GM10847 (cell line): ENCODE results near the gene STK24.

Source experiments
- POLR2A ChIP-seq: IDR thresholded peaks from 2 replicates; pipeline ENCODE4 v1.6.1; 2011; ENCODE audit not compliant: insufficient read length; ENCODE audit errors: extremely low read depth

Gene STK24

DNA sequence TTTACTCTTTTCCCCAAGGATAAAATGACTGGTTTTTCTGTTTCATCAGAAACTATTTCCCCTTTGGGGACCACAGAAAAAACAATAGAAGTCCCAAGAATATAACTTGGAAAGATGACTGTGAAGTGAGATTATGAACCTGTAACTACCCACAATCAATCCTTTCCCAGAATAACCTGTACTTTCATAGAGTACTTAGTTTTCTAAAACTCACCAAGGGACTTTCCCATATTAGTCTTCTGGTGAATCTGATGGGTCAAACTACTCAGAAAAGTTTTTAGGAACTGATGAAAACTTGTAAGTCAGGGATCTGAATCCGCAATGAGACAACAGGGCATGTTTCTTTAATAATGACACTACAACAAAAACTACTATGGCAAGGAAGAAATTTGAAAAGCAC lies 62.6 kb downstream of the STK24 start:
- no peak for TF ChIP-seq POLR2A

DNA sequence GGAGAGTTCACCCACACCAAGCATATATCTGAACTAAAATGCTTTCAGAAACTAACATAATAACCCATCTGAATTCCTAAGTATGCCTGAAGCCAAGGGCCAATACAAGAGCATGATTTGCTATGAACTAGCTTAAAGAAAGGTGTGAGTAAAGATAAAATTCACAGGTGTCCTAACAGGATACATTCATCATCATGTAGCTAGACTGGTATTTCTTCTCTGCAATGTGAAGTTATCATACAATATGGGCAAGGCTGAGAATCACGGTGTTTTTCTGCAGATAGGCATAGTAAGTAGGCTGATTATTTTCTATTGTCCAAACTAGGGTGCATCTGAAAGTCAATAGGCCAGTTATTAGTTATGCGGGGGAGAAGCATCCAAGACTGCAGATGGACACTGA lies 63.1 kb downstream of the STK24 start:
- TF ChIP-seq POLR2A, result no peak

DNA sequence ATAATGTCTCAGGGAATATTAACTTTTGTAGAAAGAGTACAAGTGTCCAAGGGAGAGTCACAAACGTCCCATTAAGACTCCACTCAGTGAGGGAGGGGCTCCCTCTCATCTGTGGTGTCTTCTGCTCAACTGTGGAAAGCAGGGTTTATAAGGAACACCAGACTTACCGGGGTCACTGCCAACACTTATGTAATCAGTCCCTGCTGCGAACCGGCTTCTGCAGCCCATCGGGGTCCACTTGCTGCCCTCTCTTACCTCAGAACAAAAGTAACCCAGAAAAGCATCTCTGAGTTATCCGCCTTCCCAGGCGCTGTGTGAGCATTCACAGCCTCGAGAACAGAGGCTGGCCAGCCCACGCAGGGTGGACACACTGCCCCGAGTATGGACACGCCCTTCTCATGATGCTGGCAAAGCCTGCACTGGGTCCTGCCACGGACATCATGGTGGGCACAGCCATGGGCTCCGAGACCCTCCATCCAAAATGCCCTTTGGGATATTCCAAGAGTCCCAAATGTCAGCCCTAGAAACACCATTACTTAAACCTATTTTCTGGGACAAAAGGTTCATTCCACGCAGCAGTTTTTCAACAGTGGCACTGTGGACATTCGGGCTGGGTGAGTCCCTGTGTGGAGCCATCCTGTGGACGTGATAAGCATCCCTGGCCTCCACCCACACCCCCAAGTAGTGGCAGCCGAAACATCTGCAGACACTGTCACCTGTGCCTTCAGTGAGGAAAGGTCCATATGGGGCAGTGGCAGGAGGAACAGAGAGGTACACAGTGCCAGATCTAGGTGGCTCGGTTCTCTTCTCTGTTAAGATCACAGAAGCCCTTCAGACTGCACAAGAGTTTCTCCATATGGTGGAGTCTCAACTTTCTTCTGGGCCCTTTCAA lies 63.9 kb downstream of the STK24 start:
- no peak for TF ChIP-seq POLR2A

DNA sequence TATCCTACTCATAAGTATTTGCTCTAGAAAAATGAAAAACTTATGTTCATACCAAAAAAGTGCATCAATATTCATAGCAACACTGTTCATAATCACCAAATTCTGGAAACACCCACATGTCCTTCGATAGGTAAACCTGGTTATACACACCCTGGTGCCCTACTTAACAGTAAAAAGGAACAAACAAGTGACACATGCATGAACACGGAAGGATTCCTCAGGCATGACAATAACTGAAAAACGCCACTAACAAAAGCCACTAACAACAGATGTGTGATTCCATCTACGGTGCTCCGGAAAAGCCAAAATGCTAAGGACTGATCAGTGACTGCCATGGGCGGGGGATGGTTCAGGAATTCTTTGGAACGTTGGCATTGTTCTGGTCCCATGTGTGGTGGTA lies 65.5 kb downstream of the STK24 start:
- no peak for TF ChIP-seq POLR2A

DNA sequence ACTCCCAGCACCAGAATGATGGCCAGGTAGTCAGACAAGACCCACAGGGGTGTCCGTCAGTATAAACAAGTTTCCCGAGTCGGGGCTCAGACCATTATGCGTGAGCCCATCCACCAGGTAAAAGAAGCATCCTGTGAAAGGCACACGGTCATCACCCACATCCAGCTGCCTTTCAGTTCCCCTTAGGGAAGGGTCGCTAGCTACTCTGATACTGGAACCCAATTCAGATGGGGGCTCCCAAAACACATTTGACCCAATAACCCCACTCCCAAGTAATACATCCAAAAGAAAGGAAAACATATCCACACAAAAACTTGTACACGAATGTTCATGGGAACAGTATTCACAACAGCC lies 66.8 kb downstream of the STK24 start:
- no peak for TF ChIP-seq POLR2A

DNA sequence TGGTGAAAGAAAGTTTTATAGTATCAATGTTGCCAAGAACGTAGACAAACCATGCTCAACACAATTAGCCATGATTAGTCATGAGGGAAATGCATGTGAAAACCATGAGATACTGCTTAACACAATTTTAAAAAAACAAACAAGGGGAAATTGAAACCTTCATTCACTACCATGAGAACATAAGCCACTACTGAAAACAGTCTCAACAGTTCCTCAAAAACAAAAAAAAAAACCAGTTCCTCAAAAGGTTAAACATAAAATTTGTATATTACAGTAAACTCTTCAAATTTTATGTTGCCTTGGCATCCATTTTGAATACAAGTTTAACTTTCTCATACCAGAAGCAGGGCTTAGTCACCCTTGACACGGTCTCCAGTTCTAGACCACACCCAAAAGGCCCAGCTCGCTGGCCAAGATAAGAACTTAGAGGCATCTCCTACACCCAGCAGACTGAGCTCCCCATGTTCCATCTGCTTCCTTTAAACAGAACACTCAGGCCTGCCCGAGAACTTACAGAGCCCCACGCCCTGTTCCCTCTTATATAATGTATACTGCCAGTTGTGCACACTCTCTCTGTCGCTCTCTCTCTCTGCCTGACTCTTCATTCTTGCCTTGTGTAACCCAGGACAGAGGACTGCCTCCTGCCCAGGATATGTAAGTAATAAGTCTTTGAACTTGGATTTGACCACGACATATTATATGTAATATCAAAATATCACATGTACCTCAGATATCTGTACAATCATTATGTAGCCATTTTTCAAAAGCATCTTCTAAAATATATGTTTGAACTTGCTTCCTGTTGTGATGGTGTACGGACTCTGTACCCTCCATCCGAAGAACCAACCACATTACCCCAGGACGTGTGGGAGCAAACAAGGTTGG lies 67.4 kb downstream of the STK24 start:
- TF ChIP-seq POLR2A, result no peak

DNA sequence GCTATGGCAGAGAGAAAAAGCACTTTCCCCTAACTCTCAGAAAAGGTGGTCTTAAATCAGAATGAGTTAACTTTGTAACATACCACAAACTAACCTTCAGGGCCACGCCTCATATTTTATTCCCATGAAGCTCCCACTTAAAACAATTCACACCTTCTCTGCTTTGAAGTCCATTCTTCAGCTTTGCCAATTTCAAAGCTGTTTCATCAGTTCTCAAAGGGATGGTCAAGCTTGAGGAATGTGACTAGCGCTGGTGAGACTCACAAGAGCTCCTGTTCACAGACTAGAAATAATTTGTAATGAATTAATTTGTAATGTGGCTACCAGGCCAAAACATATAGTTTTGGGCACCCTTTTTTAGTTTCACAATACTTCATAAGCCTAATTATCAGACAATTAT lies 68.2 kb downstream of the STK24 start:
- TF ChIP-seq POLR2A, result no peak

DNA sequence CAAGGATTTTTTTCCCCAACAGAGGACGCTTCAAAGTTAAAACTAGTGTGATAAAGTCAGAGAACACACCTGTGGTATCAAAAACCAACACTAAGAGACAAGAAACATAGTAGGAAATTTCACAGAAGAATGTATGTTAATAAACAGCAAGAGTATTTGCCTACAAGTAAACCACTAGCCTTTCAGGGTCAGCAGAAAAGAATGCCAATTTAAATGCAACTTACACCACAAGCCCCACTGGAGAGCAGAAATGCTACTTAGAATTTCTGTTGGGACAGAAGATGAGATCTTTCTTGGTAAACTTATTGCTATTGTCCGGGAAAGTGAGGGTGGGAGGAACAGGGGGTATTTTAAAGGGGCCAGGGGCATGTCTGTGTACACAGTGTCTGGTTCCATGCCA lies 68.6 kb downstream of the STK24 start:
- no peak for TF ChIP-seq POLR2A

DNA sequence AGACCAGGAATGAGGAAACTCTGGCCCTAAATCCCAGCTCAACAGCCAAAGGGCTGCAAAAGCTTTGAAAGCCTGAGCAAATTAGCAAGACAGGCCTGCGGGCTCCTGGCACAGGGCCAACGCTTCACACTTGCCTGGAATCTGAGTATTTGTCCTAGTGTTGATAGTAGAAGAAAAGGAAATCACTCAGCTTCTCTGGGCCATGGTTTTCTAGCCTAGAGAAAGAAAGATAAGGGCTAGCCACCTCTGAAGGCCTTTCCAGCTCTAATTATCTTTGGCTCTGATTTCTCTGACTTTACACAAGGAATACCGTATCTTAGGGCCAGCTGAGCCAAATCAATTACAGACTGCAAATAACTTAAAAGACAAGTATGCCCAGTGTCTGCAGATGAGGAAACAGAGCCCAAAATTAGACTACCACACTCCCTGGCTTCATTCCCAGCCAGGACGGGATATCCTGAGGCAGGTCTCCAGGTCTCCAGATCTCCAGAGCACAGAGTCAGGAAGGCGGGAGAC lies 69.6 kb downstream of the STK24 start:
- no peak for TF ChIP-seq POLR2A

DNA sequence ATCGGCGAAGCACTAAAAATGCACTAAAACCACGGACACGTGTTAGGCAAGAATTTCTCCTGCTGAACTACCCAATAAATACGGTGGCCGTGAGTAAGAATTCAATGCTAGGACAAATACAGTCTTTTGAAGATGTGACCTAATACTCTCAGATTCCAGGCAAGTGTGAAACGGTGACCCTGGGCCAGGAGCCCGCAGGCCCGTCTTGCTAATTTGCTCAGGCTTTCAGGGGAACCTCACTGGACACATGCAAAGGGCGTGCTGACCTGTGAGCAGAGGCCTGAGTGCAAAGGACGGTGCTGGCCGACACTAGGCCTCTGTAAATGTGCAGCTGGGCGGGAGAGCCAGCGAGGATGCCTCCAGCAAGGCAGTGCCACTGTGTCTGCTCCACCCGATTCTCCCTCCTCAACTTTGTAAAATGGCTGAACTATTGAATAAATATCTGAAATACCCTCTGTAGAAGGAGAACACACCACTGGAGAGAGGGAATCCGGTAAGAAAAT lies 70.1 kb downstream of the STK24 start:
- no peak for TF ChIP-seq POLR2A

DNA sequence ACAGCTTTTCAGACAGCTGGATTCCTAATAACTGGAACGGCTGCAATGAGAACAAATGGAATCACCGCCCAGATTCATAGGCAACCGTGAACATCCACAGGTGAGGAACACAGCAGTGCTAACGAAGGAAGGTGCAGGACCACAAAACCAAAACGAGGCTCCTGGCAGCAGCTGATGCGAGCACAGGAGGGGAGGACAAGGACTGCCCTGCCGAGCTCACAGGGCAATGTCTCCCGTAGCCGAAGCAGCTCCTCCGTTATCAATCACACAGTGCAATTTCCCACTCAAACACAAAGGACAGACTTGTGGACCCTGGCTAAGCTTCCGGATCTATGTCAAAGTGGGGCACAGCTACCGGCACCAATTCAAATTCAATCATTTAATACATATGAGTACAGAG lies 70.6 kb downstream of the STK24 start:
- no peak for TF ChIP-seq POLR2A

DNA sequence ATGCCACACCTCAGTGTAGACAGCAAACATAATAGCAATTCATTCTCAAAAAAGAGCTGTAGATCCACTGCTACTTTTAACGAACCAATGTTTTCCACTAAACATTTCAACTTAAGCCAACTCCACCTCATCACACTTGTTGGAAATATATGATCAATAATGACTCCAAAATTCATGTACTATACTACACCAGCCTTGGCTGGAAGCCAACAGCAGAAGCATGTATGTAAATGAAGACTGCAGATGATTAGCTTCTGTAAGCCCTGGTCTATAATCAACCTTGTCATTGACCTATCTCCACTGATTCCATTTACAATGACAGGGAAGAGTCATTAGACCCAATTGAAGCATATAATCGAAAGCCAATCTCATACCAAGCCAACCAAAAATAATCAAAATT lies 71.7 kb downstream of the STK24 start:
- no peak for TF ChIP-seq POLR2A

DNA sequence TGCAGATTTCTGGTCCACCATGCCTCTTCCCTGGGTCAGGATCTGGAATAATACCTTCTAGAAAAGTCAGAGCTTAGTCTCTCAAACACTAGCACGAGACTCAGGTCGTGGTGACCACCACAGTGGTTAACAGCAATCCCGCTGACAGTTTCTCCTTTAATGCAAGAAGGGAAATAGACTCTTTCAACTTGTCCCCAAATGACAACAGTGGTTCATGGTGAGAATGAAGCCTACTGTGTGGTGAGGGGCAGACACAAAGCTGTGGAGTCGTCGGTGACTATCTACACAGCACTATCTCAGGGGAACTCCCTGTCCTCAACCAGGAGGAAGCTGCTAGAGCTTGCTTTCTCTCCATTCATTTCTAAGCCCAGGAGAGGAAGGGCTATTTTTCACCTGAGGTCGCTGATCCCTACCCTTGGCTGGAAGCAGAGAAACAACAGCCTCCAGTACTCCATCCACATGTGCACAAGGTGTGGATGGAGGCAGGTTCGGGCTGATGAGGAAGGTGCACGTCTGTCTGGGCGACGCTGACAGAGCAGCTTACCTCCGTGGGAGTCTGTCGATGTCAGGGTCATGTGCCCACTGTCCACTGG lies 72.4 kb downstream of the STK24 start:
- no peak for TF ChIP-seq POLR2A

DNA sequence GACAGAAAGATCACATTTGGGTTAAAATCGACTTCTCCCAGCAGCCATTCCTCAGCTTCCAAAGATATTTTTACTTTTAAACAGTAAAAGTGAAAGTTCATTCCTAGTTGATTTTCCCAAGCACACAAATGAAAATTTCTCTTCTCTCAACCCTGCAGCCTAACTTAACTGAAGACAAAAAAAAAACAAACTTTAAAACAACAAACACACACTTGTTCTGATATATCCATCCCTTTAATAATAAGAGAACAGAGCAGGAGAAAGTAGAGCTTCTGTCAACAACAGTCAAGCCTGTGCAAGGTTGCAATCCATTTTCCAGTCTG lies 72.9 kb downstream of the STK24 start:
- TF ChIP-seq POLR2A, result no peak

DNA sequence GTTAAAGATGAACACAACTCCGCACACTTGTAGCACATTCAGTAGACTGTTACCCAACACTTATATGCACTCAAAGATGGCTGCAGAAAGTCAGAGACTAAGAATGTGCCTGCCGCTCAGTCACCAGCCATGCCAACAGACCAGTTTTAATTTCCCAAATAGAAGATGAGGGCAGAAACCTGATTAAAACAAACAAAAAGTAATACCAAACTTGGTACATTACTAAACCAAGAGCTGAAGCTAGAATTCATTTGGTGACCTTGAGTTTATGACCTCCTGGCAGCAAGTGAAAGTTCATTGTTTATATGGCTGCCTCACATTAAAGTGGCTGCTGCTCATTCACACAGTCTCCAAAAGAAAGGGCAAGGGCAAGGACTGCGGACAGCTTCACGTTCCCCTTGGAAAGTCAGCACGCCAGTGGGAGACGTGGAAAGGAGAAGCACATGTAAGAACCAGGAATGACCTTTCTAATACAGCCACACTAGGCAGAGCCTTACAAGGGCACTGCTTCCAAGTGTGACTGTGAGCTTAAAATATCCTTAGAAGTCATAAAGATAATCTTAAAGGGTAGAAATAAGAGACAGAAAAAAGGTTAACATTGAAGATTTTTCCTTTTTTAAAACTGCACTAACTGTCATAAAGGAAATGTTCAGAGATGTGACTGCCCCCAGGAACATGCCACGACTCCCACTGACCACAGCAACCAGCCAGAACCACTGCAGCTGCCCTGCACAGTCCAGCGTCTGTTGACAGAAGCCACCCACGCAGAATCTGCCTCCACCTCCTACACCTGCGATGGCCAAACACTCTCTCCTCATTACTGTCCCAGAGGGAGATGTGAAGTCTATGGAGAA lies 73.5 kb downstream of the STK24 start:
- no peak for TF ChIP-seq POLR2A
